H9 (cell line): ENCODE data around the gene NR1H4. TPM values are rescaled to one million over a fixed set of nuclear protein-coding genes. Genes with fewer than 3 reads are reported as not detected.

Experiments used
- DNase-seq: peaks from one replicate; pipeline ENCODE4 v3.0.0-alpha.2; 2017
- H2AFZ ChIP-seq: one replicate; pipeline ENCODE4 v1.6.1; 2013; ENCODE audit warnings: mild to moderate bottlenecking, low read length, control low read depth, moderate library complexity
- H2AK5ac ChIP-seq: 2 replicates; pipeline ENCODE4 v1.6.1; 2013; ENCODE audit warnings: low read length, control low read depth, mixed read lengths; ENCODE audit not compliant: insufficient read length
- H2BK120ac ChIP-seq: one replicate; pipeline ENCODE4 v1.6.1; 2013; ENCODE audit warnings: low read depth, mild to moderate bottlenecking, low read length, control low read depth, inconsistent platforms; ENCODE audit not compliant: poor library complexity, severe bottlenecking
- H2BK12ac ChIP-seq: 2 replicates; pipeline ENCODE4 v1.6.1; 2013; ENCODE audit warnings: low read length, control low read depth, mixed read lengths, low read depth; ENCODE audit not compliant: insufficient read length
- H2BK15ac ChIP-seq: 2 replicates; pipeline ENCODE4 v1.6.1; 2013; ENCODE audit warnings: low read depth, low read length, control low read depth
- H2BK20ac ChIP-seq: one replicate; pipeline ENCODE4 v1.6.1; 2013; ENCODE audit warnings: low read depth, mild to moderate bottlenecking, low read length, control low read depth, inconsistent platforms; ENCODE audit not compliant: poor library complexity, severe bottlenecking
- H2BK5ac ChIP-seq: 2 replicates; pipeline ENCODE4 v1.6.1; 2013; ENCODE audit warnings: low read length, control low read depth, mixed read lengths; ENCODE audit not compliant: insufficient read length
- H3K14ac ChIP-seq: 2 replicates; pipeline ENCODE4 v1.6.1; 2013; ENCODE audit warnings: low read length, control low read depth; ENCODE audit not compliant: insufficient read depth
- H3K18ac ChIP-seq: 2 replicates; pipeline ENCODE4 v1.6.1; 2013; ENCODE audit warnings: low read depth, mild to moderate bottlenecking, mixed read lengths, low read length, control low read depth; ENCODE audit not compliant: insufficient read length
- H3K23ac ChIP-seq: 2 replicates; pipeline ENCODE4 v1.6.1; 2013; ENCODE audit warnings: low read length, control low read depth, mixed read lengths, low read depth; ENCODE audit not compliant: insufficient read length
- H3K23me2 ChIP-seq: 2 replicates; pipeline ENCODE4 v1.6.1; 2013; ENCODE audit warnings: low read depth, mild to moderate bottlenecking, mixed read lengths, low read length, control low read depth; ENCODE audit not compliant: insufficient read length, poor library complexity, severe bottlenecking
- H3K27ac ChIP-seq: 2 replicates; pipeline ENCODE4 v1.5.1; 2013; ENCODE audit warnings: low read length, control low read depth, mixed read lengths, low read depth; ENCODE audit not compliant: insufficient read length
- H3K27me3 ChIP-seq: 2 replicates; pipeline ENCODE4 v1.6.1; 2013; ENCODE audit warnings: low read length, control low read depth, inconsistent platforms; ENCODE audit not compliant: insufficient read depth
- H3K4ac ChIP-seq: 2 replicates; pipeline ENCODE4 v1.6.1; 2013; ENCODE audit warnings: low read depth, mild to moderate bottlenecking, control low read depth, inconsistent platforms, low read length, moderate library complexity
- H3K4me1 ChIP-seq: 2 replicates; pipeline ENCODE4 v1.6.1; 2013; ENCODE audit warnings: low read length, control low read depth, inconsistent platforms; ENCODE audit not compliant: insufficient read depth
- H3K4me2 ChIP-seq: 2 replicates; pipeline ENCODE4 v1.6.1; 2013; ENCODE audit warnings: low read length, control low read depth, mixed read lengths; ENCODE audit not compliant: insufficient read length, insufficient read depth
- H3K56ac ChIP-seq: 2 replicates; pipeline ENCODE4 v1.6.1; 2013; ENCODE audit warnings: low read depth, mild to moderate bottlenecking, mixed read lengths, low read length, control low read depth; ENCODE audit not compliant: insufficient read length
- H3K79me1 ChIP-seq: 2 replicates; pipeline ENCODE4 v1.6.1; 2013; ENCODE audit warnings: low read depth, mild to moderate bottlenecking, moderate library complexity, low read length, control low read depth, inconsistent platforms; ENCODE audit not compliant: insufficient read depth, poor library complexity, severe bottlenecking
- H3K79me2 ChIP-seq: 2 replicates; pipeline ENCODE4 v1.6.1; 2013; ENCODE audit warnings: low read length, control low read depth, inconsistent platforms; ENCODE audit not compliant: insufficient read depth
- H3K9ac ChIP-seq: 2 replicates; pipeline ENCODE4 v1.6.1; 2013; ENCODE audit warnings: low read length, control low read depth, mixed read lengths; ENCODE audit not compliant: insufficient read length; ENCODE audit errors: extremely low read depth
- H3K9me3 ChIP-seq: one replicate; pipeline ENCODE4 v1.6.1; 2013; ENCODE audit warnings: low read depth, low read length, inconsistent platforms; ENCODE audit not compliant: control insufficient read depth
- H3T11ph ChIP-seq: one replicate; pipeline ENCODE4 v1.6.1; 2013; ENCODE audit warnings: mild to moderate bottlenecking, low read length, control low read depth, inconsistent platforms
- H4K20me1 ChIP-seq: one replicate; pipeline ENCODE4 v1.6.1; 2013; ENCODE audit not compliant: control insufficient read depth, insufficient read length, insufficient read depth
- H4K5ac ChIP-seq: 2 replicates; pipeline ENCODE4 v1.6.1; 2013; ENCODE audit warnings: low read depth, mild to moderate bottlenecking, mixed read lengths, low read length, control low read depth; ENCODE audit not compliant: insufficient read length
- H4K8ac ChIP-seq: replicated peaks from 2 replicates; pipeline ENCODE4 v1.6.1; 2013; ENCODE audit warnings: low read length, control low read depth, mixed read lengths, low read depth; ENCODE audit not compliant: insufficient read length
- H4K91ac ChIP-seq: 2 replicates; pipeline ENCODE4 v1.6.1; 2013; ENCODE audit warnings: low read depth, mild to moderate bottlenecking, moderate library complexity, mixed read lengths, low read length, control low read depth; ENCODE audit not compliant: insufficient read length
- H3K27ac Mint-ChIP-seq, 3 experiments: 2 replicates in 2 of 3; 3 replicates in 1 of 3; pipeline ENCODE4 v1.8.0; 2020 to 2021; ENCODE audit warnings: mixed read lengths in 3 of 3, mild to moderate bottlenecking in 1 of 3, moderate library complexity in 1 of 3
- H3K27me3 Mint-ChIP-seq: 2 replicates; pipeline ENCODE4 v1.8.0; 2021; ENCODE audit warnings: low read depth, mild to moderate bottlenecking, moderate library complexity, mixed read lengths
- H3K36me3 Mint-ChIP-seq, 3 experiments: 2 replicates in 2 of 3; 3 replicates in 1 of 3; pipeline ENCODE4 v1.8.0; 2020 to 2021; ENCODE audit warnings: low read depth in 3 of 3, mixed read lengths in 3 of 3; ENCODE audit not compliant: insufficient read depth in 1 of 3
- H3K4me1 Mint-ChIP-seq, 2 experiments: 2 replicates each; pipeline ENCODE4 v1.8.0; 2020; ENCODE audit warnings: mixed read lengths in 2 of 2
- H3K4me3 Mint-ChIP-seq, 2 experiments: 2 replicates in 1 of 2; 3 replicates in 1 of 2; pipeline ENCODE4 v1.8.0; 2020 to 2021; ENCODE audit warnings: mild to moderate bottlenecking in 2 of 2, mixed read lengths in 2 of 2, moderate library complexity in 1 of 2
- H3K9me3 Mint-ChIP-seq, 2 experiments: 2 replicates in 1 of 2; 3 replicates in 1 of 2; pipeline ENCODE4 v1.8.0; 2020; ENCODE audit warnings: mild to moderate bottlenecking in 2 of 2, mixed read lengths in 2 of 2, moderate library complexity in 1 of 2
- CTCF ChIP-seq: fragments of 200-600 bp; sonication (generic); conservative IDR thresholded peaks from 3 replicates; pipeline ENCODE4 v1.8.0; 2021; ENCODE audit warnings: antibody characterized with exemption, mild to moderate bottlenecking
- WGBS: extraction: QIAGEN DNeasy Blood & Tissue Kit; methylation state at CpG from one replicate; pipeline ENCODE4 v1.1.7; 2013; ENCODE audit warnings: missing lambda C conversion rate, low lambda C conversion rate, mixed read lengths; ENCODE audit not compliant: insufficient read length; ENCODE audit errors: extremely low coverage; 5-methylcytosine and 5-hydroxymethylcytosine counted together
- total RNA-seq: library from RNA; stranded (reverse); gene quantifications from 2 replicates; pipeline ENCODE4 v1.2.1, GENCODE V29; 2021

The NR1H4 gene
- total RNA-seq, 1 experiment from 2014 or later, result not detected

DNA sequence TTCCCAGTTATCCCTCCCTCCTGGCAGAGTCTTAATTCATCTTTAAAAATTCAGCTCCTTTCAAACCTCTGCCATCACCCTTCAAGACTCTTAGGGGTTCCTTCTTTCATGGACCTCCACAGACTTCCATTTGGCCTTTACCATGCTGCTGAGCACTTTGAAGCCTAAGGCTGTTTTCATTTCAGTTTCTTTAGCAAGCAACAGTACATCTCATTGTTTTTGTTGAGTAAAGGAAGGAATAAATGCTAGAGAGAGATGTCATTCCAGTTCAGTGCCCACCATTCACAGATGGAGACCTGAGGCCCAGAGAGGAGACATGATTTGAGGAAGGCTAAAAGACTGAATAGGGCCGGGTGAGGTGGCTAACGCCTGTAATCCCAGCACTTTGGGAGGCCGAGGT, 98.5 kb downstream of the NR1H4 start:
- peaks cover 10% of the 10 kb centered on the region for H3K23me2 ChIP-seq
- DNase-seq, result no peak
- no peak overlapping the region for H3K14ac ChIP-seq
- H3K9ac ChIP-seq, result no peak overlapping the region
- H3K4me3 Mint-ChIP-seq, result peak overlapping the region in 1 of 2 experiments; percentile 53; a peak in 2 of 5 replicates
- no peaks in the 10 kb centered on the region for H3K9me3 ChIP-seq
- WGBS, result no CpG with 5 or more reads among the region's 3 CpGs
- no peaks in the 10 kb centered on the region; a peak in 2 of 7 replicates for H3K36me3 Mint-ChIP-seq
- no peak overlapping the region for H4K8ac ChIP-seq
- peaks cover 10 to 14% of the 10 kb centered on the region in 2 experiments for H3K4me1 Mint-ChIP-seq
- H2AFZ ChIP-seq, result no peak overlapping the region
- H4K91ac ChIP-seq, result no peak overlapping the region
- no peak overlapping the region for H3K4ac ChIP-seq
- H3K79me1 ChIP-seq, result no peaks in the 10 kb centered on the region
- no peaks in the 10 kb centered on the region for H4K20me1 ChIP-seq
- H2BK5ac ChIP-seq, result no peak overlapping the region
- H3K27me3 ChIP-seq, result no peaks in the 10 kb centered on the region
- H3K9me3 Mint-ChIP-seq, result no peaks in the 10 kb centered on the region
- no peak overlapping the region for H3K27ac ChIP-seq
- no peak overlapping the region for H2BK120ac ChIP-seq
- no peaks in the 10 kb centered on the region for H3K79me2 ChIP-seq
- H2BK12ac ChIP-seq, result no peak overlapping the region
- no peaks in the 10 kb centered on the region for H3K4me1 ChIP-seq
- H2BK15ac ChIP-seq, result no peak overlapping the region
- H2AK5ac ChIP-seq, result no peak overlapping the region
- TF ChIP-seq CTCF, result no peak
- H3K18ac ChIP-seq, result no peak overlapping the region
- H3K56ac ChIP-seq, result no peak overlapping the region
- H4K5ac ChIP-seq, result no peak overlapping the region
- H3T11ph ChIP-seq, result no peak overlapping the region
- no peak overlapping the region for H2BK20ac ChIP-seq
- no peak overlapping the region for H3K4me2 ChIP-seq
- peaks cover 22% of the 10 kb centered on the region for H3K27me3 Mint-ChIP-seq
- no peak overlapping the region for H3K23ac ChIP-seq
- no peak overlapping the region; a peak in 1 of 7 replicates for H3K27ac Mint-ChIP-seq
